BE2C (cell line): ENCODE measurements around the gene RPS14.

ENCODE experiments used
- DNase-seq: peaks from one replicate; pipeline ENCODE4 v3.0.0-alpha.2; 2020
- H3K27me3 ChIP-seq: fragments of 250-450 bp; sonication (Bioruptor Pico); 2 replicates; pipeline ENCODE4 v1.5.1; 2020; ENCODE audit warnings: mild to moderate bottlenecking
- H3K36me3 ChIP-seq: fragments of 250-450 bp; sonication (Bioruptor Pico); 2 replicates; pipeline ENCODE4 v1.5.1; 2020; ENCODE audit warnings: mild to moderate bottlenecking
- H3K4me1 ChIP-seq: fragments of 250-450 bp; sonication (Bioruptor Pico); 2 replicates; pipeline ENCODE4 v1.5.1; 2020
- H3K4me3 ChIP-seq: 2 replicates; pipeline ENCODE4 v1.5.1; 2011; ENCODE audit warnings: low read depth, low read length
- H3K9me3 ChIP-seq: fragments of 250-450 bp; sonication (Bioruptor Pico); 2 replicates; pipeline ENCODE4 v1.5.1; 2020
- CTCF ChIP-seq: IDR thresholded peaks from 2 replicates; pipeline ENCODE4 v1.5.1; 2012; ENCODE audit warnings: mild to moderate bottlenecking, low read depth, low read length

Gene RPS14

GRCh38 chr5:150408231-150408943 is 41.2 kb downstream of the RPS14 start:
- TF ChIP-seq CTCF = no peak
- Histone ChIP-seq H3K9me3 (no peaks in the 10 kb centered on the region), H3K4me3 (no peak overlapping the region), H3K27me3 (no peaks in the 10 kb centered on the region), H3K36me3 (no peaks in the 10 kb centered on the region), H3K4me1 (peaks cover 9% of the 10 kb centered on the region)
- no peak for DNase-seq

GRCh38 chr5:150407096-150407720 is 42.3 kb downstream of the RPS14 start:
- no peak for TF ChIP-seq CTCF
- H3K4me1 ChIP-seq = peaks cover 6% of the 10 kb centered on the region
- no peaks in the 10 kb centered on the region for H3K9me3 ChIP-seq
- no peak for DNase-seq
- no peaks in the 10 kb centered on the region for H3K27me3 ChIP-seq
- H3K4me3 ChIP-seq = no peak overlapping the region
- no peaks in the 10 kb centered on the region; the same call in 1 of the 2 replicates for H3K36me3 ChIP-seq

- no peaks in the 10 kb centered on the region; the same call in 1 of the 2 replicates for H3K36me3 ChIP-seq
- DNase-seq = no peak
- no peaks in the 10 kb centered on the region for H3K9me3 ChIP-seq
- H3K27me3 ChIP-seq = no peaks in the 10 kb centered on the region
- no peak for TF ChIP-seq CTCF
- H3K4me3 ChIP-seq = no peak overlapping the region
- peaks cover 6% of the 10 kb centered on the region for H3K4me1 ChIP-seq
These were observed 42.8 kb downstream of the RPS14 start for GRCh38 chr5:150406723-150407095.

- no peak for DNase-seq
- H3K4me3 ChIP-seq = no peak overlapping the region
- no peaks in the 10 kb centered on the region for H3K9me3 ChIP-seq
- H3K4me1 ChIP-seq = peaks cover 6% of the 10 kb centered on the region
- no peaks in the 10 kb centered on the region; the same call in 1 of the 2 replicates for H3K36me3 ChIP-seq
- TF ChIP-seq CTCF = no peak
- no peaks in the 10 kb centered on the region for H3K27me3 ChIP-seq
These were observed 43.3 kb downstream of the RPS14 start for GRCh38 chr5:150406103-150406722.

- Histone ChIP-seq H3K36me3 (no peaks in the 10 kb centered on the region; the same call in 1 of the 2 replicates), H3K9me3 (no peaks in the 10 kb centered on the region), H3K4me3 (no peak overlapping the region), H3K27me3 (no peaks in the 10 kb centered on the region), H3K4me1 (peaks cover 2% of the 10 kb centered on the region)
- TF ChIP-seq CTCF = no peak
- DNase-seq = no peak
These were observed 44.4 kb downstream of the RPS14 start for GRCh38 chr5:150404941-150405816.
